Activated naive CD8-positive, alpha-beta T cell treated with anti-CD3 and anti-CD28 coated beads, Interleukin-2, amount 50 U/mL, for 16 hours (primary cell): ENCODE results near the gene ZNF43.
"Not testable (repeated sequence)": the region's sequence is repeated elsewhere in the genome, so short reads cannot be mapped to it uniquely, and the experiment has no call there.

Source experiments
- DNase-seq: peaks from one replicate; pipeline ENCODE4 v3.0.0-alpha.2; 2020; ENCODE audit warnings: low read depth, low spot score

Gene ZNF43

GRCh38 chr19:21808400-21809000, 27.5 kb downstream of the ZNF43 start:
- not testable (repeated sequence) for DNase-seq

GRCh38 chr19:21789466-21790085, 46.4 kb downstream of the ZNF43 start:
- no peak for DNase-seq

- DNase-seq = no peak
Measured at GRCh38 chr19:21786936-21787335, 49.0 kb downstream of the ZNF43 start.

GRCh38 chr19:21775792-21776191, 60.2 kb downstream of the ZNF43 start:
- not testable (repeated sequence) for DNase-seq

- DNase-seq = peak; percentile 73
Measured at GRCh38 chr19:21767065-21767800, 68.7 kb downstream of the ZNF43 start, which contains the start of gene ZNF100. Gene ZNF100, minus strand, starts transcription at chr19:21767579. Its CDS starts 150 bp downstream, at chr19:21767429.

- not testable (repeated sequence) for DNase-seq
Measured at GRCh38 chr19:21766705-21767064, 69.3 kb downstream of the ZNF43 start.

GRCh38 chr19:21765151-21765550, 70.8 kb downstream of the ZNF43 start:
- no peak for DNase-seq

GRCh38 chr19:21761547-21761946, 74.4 kb downstream of the ZNF43 start:
- DNase-seq = not testable (repeated sequence)

GRCh38 chr19:21758296-21758695, 77.7 kb downstream of the ZNF43 start:
- no peak for DNase-seq

- not testable (repeated sequence) for DNase-seq
Measured at GRCh38 chr19:21755555-21755954, 80.4 kb downstream of the ZNF43 start.
